KBM-7 (cell line): ENCODE results near the gene COLGALT1.
A peak's percentile ranks its signal among the peaks of the same experiment; 100 is the strongest.
"Not testable (repeated sequence)": the region's sequence is repeated elsewhere in the genome, so short reads cannot be mapped to it uniquely, and the experiment has no call there.

Experiments used
- DNase-seq: peaks from one replicate; pipeline ENCODE4 v3.0.0-alpha.2; 2015
- in situ Hi-C: fragments of 300-500 bp; cut with MboI; formaldehyde crosslinking; loops from 2 replicates; pipeline ENCODE4 v1.14.3; 2020; ENCODE audit warnings: low sequenced_read_pairs, low pct_unique_long_range_greater_than_20kb, mixed read lengths

Gene COLGALT1

DNA sequence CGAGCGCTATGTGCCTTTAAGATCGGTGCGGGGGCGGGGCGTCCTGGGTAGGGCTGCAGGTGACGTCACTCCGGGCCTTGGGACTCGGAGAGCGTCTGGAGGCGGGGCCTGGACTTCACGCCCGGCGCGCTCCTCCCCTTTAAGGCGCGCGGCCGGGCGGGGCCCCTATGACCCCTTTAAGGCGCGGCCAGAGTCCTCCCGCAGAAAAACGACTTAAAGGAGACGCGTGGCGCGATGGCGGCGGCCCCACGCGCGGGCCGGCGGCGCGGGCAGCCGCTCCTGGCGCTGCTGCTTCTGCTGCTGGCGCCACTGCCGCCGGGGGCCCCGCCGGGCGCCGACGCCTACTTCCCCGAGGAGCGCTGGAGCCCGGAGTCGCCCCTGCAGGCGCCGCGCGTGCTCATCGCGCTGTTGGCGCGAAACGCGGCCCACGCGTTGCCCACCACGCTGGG, at the start of gene COLGALT1:
Gene COLGALT1 (plus strand): TSS at position 170 of the 449 bp plus-strand sequence. CDS start 65 bp downstream, at position 235.
- in situ Hi-C loops = no loop called here
- DNase-seq = peak; percentile 97

DNA sequence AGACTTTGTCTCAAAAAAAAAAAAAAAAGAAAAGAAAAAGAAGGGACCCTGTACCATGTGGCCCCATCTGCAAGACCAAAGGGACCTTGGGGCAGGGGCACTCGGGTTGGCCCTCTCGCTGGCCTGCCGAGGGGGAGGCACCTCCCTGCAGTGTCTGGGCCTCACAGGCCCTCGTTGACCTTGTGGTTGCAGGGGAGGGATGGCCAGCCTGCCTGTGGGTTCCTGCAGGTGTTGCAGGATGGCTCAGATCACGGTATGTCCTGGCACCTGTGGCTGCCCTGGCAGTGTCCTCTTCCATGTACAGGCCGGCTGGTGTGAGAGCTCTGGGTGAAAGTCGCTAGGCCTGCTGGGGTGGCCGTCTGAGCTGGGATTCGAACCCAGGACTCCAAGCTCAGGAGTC, 48.7 kb upstream of the COLGALT1 start:
- in situ Hi-C loops = no loop called here
- no peak for DNase-seq

DNA sequence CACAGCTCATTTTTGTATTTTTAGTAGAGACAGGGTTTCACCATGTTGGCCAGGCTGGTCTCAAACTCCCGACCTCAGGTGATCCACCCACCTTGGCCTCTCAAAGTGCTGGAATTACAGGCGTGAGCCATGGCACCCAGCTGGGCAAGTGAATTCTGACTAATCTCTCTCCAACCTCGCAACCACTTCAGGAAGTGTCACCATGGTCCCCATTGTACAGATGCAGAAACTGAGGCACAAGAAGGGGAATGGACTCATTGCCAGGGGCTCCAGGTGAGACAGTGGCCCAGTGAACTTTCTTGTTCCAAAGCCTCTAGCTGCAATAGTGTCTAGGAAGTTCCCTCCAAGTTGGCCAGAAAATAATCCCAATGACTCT, 46.9 kb upstream of the COLGALT1 start:
- in situ Hi-C loops, DNase-seq: not testable (repeated sequence)

DNA sequence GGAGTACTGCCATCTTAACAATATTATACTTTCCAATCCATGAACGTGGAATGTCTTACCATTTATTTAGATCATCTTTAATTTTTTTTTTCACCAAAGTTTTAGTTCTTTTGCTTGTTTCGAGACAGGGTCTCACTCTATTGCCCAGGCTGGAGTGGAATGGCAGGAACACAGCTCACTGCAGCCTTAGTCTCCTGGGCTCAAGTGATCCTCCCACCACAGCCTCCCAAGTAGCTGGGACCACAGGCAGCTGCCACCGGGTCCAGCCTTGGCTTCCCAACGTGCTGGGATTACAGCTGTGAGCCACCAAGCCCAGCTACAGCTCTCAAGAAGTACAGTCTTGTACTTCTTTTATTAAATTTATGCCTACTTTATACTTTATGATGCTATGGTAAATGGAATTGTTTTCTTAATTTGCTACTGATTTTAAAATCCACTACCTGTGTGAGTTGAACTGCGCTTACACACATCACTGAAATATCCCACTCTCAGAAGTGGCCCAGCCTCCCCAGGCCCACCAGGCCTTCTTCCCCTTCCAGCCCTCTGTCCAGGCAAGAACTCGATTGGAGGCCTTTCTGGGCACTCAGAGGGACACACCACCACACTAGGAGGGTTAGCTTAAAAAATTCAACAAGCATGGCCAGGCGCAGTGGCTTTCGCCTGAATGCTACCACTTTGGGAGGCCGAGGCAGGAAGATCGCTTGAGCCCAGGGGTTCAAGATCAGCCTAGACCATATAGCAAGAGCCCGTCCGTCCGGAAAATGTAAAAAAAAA, 45.0 kb upstream of the COLGALT1 start:
- in situ Hi-C loops = no loop called here

DNA sequence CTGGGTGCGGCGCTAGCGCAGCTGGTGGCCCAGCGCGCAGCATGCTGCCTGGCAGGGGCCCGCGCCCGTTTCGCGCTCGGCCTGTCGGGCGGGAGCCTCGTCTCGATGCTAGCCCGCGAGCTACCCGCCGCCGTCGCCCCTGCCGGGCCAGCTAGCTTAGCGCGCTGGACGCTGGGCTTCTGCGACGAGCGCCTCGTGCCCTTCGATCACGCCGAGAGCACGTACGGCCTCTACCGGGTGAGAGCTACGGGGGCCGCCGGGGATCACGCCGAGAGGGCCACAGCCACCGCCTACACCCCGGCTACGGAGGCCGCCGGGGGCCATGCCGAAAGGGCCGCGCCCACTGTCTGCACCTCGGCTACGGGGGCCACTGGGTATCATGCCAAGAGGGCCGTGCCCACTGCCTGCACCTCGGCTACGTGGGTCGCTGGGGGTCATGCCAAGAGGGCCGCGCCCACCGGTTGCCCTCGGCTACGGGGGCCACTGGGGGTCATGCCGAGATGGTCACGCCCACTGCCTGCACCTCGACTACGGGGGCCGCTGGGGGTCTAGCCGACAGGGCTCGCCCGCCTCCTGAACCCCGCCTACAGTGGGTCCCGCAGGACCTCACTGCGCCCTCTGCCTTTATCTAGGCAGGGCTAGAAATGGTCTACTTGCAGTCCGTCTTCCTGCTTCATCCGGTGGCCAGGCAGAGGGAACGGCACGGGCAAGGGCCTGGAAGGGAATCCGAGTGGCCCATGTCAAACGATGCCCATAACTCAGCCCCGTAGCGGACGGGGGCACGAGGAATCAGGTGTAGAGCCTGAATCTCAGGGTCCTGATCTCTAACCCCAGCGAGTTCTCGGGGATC, 43.5 kb upstream of the COLGALT1 start:
- DNase-seq = peak; percentile 84
- in situ Hi-C loops = no loop called here

More for the DNA sequence above, 45.0 kb upstream of the COLGALT1 start:
- peak; percentile 38 for DNase-seq

DNA sequence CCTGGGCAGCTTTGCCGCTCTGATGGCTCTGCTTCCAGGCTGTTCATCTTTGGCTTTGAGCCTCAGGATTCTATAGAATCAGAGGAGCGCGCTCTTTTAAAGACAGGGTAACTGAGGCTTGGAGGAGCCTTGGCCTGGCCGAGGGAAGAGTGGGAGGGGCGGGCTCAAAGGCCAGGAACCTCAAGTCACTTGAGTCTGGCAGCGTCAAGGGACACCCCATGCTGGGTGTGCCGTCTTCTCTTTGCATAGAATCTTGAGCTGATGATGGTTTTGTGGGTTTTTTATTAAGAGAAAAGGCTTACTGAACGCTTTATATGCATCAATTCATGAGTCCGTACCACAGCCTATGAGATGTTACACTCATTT, 42.9 kb upstream of the COLGALT1 start:
- in situ Hi-C loops = no loop called here
- no peak for DNase-seq

DNA sequence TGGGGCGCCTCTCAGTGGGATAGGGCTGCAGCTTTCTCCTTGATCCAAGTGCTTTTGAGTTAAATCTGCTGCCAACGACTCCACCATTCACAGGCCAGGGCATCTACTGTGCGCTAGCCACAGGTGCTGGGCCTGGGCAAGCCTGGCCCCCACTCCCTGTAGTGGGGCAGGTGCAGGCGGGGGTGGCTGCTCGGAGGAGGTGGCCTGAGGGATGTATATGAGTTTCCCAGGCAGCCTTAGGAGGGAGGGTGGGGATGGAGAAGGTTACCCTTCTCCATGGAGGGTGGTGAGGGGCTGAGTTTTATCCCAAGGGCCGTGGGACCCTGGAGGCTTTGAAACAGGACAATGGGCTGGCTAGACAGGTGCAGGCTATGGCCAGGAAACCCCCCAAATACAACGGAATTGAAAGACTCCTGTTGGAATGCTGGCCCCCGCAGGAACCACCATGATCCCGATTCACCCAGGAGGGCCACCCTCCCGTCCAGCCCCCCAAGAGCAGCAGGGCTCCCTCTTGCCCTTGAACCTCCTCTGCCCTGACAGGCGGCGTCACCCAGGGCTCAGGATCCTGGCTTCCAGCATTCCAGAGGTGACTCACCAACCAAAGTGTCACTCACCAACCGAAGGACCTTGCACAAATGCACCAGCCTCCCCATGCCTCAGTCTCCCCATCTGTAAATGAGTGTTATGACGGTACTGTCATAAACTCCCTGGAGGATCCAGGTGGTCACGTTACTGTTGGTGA, 39.9 kb upstream of the COLGALT1 start:
- DNase-seq = no peak
- in situ Hi-C loops = no loop called here

DNA sequence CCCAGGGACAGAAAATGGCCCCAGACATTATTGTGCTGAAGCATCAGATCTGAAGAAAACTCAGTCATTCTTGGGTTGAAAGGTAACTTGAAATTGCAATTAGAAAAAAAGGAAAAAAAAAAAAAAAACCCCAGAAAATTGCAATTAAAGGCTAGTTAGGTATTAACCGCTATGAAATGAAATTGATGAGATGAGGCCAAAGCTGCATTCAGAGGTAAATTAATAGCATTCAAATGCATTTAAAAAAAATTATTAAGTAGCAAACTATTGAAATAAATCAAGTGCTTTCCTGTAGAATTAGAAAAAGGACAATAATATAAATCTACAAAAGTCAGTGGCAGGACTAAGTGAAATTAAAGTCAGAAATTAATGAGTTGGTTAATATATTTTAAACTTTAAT, 37.6 kb upstream of the COLGALT1 start:
- no peak for DNase-seq
- in situ Hi-C loops = no loop called here

DNA sequence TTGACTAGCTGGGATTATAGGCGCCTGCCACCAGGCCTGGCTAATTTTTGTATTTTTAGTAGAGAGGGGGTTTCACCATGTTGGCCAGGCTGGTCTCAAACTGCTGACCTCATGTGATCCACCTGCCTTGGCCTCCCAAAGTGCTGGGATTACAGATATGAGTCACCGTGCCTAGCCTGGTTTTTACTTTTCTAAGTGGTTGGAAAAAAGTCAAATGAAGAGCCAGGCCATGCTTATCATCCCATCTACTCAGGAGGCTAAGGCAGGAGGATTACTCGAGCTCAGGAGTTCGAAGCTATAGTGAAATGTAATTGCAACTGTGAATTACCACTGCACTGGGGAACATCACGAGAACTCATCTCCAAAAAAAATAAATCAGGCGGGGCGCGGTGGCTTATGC, 36.8 kb upstream of the COLGALT1 start:
- in situ Hi-C loops, DNase-seq: not testable (repeated sequence)

DNA sequence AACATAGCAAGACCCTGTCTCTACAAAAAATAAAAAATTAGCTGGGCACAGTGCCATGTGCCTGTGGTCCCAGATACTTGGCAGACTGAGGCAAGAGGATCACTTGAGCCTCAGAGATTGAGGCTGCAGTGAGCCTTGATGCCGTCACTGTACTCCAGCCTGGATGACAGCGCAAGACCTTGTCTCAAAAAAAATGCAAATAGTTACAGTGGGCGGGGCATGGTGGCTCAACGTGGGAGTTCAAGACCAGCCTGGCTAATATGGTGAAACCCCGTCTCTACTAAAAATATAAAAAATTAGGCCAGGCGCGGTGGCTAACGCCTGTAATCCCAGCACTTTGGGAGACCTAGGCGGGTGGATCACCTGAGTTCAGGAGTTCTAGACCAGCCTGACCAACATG, 35.5 kb upstream of the COLGALT1 start:
- in situ Hi-C loops = no loop called here
- no peak for DNase-seq

DNA sequence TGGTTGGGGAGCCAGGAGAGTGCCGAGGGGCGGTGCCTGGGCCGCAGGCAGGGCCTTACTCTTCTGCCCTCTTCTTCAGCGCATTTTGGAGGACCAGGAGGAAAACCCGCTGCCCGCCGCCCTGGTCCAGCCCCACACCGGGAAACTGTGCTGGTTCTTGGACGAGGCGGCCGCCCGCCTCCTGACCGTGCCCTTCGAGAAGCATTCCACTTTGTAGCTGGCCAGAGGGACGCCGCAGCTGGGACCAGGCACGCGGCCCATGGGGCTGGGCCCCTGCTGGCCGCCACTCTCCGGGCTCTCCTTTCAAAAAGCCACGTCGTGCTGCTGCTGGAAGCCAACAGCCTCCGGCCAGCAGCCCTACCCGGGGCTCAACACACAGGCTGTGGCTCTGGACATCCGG, 34.6 kb upstream of the COLGALT1 start:
- no peak for DNase-seq
- in situ Hi-C loops = no loop called here

DNA sequence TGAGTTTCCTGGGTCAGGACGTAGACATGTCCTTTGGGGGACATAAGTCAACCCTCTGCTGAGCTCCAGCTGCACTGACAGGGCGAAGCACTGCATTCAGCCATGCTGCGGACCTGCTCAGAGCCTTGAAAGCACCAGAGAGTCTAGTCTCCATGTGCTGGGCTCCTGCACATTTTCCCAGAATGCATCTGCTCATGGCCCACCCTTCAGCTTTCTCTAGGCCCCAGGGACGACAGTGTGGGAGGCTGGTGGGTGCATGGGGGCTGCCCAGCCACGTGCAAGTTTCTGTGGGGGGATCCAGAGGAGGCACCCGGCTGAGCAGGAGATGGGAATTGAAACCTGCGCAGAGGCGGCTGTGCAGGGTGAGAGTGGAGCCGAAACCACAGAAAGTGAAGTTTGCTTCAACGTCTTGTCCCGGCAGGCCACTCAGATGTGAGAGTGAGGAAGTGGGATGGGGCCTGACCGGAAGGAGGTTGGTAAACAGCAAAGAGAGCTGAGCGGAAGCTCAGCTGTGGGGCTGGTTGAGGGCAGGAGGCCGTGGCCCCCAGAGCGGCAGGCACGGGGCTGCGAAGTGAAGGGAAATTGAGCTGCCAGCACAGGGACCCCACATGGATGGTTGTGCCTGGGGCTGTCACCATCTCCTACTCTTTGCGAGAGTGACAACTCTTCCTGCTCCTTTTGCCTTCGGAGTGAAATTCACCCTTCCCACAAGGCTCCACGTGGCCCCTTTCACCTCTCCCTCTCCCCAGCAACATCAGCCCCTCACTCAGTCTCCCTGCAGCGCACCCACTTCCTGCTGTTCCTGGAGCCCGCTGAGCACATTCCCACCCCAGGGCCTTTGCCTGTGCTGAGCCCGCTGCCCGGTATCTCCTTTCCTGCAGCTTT, 32.2 kb upstream of the COLGALT1 start:
- in situ Hi-C loops = no loop called here
- DNase-seq = peak; percentile 98

DNA sequence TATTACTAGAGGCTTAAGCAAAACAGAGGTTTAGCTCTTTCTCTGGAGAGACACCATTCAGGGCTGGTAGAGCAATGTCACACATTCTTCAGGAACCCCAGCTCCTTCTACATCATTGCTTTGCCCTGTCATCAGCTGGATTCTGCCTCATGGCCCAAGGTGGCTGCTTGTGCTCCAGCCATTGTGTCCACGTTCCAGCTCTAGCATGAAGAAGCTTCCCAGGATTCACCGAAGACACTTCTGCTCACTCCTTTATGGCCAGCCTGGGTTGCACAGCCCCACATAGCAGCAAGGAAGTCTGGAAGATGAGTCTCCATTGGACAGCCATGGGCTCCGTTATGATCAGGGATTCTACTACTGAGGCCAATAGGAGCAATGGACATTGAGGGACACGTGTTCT, 30.8 kb upstream of the COLGALT1 start:
- in situ Hi-C loops = no loop called here

DNA sequence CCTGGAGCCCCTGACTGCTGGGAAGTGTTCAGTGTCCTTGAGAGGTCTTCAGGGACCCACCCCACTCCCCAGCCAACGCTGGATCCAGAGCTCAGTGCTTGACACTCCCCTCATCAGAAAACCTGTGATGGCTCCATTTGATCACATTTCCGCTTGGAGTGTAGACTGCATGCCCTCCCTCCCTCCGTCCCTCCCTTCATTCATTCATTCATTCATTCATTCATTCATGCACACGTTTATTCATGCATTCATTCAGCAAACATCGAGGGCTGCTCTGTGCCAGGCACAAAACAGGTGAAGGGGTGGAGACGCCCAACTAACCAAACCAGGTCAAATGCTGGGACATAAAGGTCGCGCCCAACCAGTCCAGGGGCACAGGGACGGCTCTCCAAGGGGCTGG, 30.3 kb upstream of the COLGALT1 start:
- in situ Hi-C loops = no loop called here
- DNase-seq = no peak

More for the DNA sequence above, 30.8 kb upstream of the COLGALT1 start:
- DNase-seq = no peak

DNA sequence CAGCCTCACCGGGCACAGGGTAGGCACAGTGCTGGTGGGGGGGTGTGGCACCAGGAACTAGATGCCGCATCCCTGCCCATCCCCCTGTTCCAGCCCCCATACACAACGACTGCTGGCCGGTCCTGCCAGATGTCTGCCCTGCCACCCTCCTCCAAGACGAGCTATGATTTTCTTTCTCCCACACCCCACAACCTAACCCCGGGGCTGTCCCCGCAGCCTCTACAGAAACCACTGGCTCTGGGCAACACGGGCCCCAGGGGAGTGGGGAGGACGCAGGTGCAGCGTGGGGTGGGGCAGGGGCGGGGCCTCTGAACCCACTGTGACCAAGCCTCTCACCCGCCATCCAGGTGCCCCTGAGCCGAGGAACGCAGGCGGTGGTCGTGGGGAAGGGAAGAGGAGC, 28.5 kb upstream of the COLGALT1 start:
- DNase-seq = no peak
- in situ Hi-C loops = no loop called here

DNA sequence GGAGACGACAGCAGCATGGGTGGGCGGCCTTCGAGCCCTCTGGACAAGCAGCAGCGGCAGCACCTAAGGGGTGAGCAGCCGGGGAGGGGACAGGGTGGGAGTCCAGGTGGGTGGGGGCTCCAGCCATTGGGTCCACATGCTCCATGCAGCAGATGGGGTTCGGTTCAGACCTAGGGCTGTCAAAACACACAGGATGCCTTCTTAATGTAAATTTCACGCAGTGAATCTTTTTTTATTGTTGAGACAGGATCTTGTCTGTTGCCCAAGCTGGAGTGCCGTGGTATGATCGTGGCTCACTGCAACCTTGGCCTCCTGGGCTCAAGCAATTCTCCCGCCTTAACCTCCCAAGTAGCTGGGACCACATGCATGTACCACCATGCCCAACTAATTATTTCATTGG, 28.1 kb upstream of the COLGALT1 start:
- in situ Hi-C loops = no loop called here
- DNase-seq = no peak

DNA sequence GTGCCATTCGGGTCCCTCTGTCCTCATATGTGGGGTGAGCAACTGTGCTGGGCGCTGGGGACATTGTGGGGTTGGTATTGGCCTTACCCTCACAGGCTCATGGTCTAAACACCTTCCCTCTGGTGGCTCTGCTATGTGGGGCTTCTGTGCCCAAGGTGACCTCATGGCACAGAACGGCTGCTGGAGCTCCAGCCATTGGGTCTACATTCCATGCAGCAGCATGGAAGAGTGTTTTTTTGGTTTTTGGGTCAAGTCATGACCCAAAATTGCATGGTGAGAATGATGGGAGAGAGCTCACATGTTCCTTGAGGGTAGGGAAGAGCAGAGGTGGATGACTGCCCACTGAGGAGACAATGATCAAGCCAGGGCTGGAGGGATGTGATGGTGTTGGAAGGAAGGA, 26.8 kb upstream of the COLGALT1 start:
- in situ Hi-C loops = no loop called here
- DNase-seq = no peak

DNA sequence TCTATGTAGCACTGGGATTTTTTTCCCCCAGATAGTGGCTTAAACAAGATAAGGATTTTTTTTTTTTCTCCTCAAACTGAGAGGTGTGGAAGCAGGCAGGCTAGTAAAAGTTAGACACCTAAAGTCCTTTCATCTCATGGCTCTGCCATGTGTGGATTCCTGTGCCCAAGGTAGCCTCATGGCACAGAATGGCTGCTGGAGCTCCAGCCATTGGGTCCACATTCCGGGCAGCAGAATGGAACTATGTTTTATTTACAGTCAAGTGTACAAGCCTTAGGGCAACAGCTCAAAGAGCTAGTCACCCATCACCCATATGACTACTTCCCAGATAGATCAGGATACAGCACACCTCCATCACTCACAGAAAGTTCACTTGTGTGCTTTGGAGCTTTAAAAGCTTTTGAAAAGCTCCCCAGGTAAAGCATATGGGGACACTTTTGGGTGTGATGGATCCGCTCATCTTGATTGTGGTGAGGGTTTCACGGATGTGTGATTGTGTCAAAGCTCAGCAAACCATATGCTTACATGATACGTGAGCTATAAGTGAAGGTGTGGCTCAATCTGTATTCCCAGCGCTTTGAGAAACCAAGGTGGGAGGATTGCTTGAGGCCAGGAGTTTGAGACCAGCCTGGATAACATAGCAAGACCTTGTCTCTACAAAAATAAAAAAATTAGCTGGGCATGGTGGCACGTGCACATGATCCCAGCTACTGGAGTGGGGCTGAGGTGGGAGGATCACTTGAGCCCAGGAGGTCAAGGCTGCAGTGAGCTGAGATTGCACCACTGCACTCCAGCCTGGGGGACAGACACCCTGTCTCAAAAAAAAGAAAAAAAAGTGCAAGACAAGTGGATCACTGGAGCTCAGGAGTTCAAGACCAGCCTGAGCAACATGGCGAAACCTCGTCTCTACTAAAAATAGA, 25.9 kb upstream of the COLGALT1 start:
- no peak for DNase-seq
- in situ Hi-C loops = no loop called here
